Transverse colon (tissue), 4 donors: Measurements from ENCODE around the gene LCN12. TPM values are rescaled to one million over a fixed set of nuclear protein-coding genes. Genes with fewer than 3 reads are reported as not detected.
A peak's percentile ranks its signal among the peaks of the same experiment; 100 is the strongest.

Source experiments
- DNase-seq: peaks from one replicate; pipeline ENCODE4 v3.0.0-alpha.2; 2019
- H3K27ac ChIP-seq, 4 donors: fragments of 200-600 bp; sonication (generic); 2 replicates each; pipeline ENCODE4 v1.5.1; 2016 to 2018; ENCODE audit warnings: inconsistent platforms in 4 of 4
- H3K27me3 ChIP-seq: fragments of 200-600 bp; sonication (generic); 2 replicates; pipeline ENCODE4 v1.5.1; 2017; ENCODE audit warnings: inconsistent platforms
- H3K36me3 ChIP-seq, 4 donors: fragments of 200-600 bp; sonication (generic); 2 replicates each; pipeline ENCODE4 v1.5.1; 2017 to 2019; ENCODE audit warnings: inconsistent platforms in 4 of 4
- H3K4me1 ChIP-seq, 4 donors: fragments of 200-600 bp; sonication (generic); 2 replicates each; pipeline ENCODE4 v1.5.1; 2017 to 2020; ENCODE audit warnings: inconsistent platforms in 4 of 4
- H3K4me3 ChIP-seq, 4 donors: fragments of 200-600 bp; sonication (generic); 1 replicate in 1 of 4; 2 replicates in 3 of 4; pipeline versions ENCODE4 v1.5.1 to v1.6.1; 2017 to 2019; ENCODE audit warnings: inconsistent platforms in 4 of 4
- H3K9me3 ChIP-seq, 2 donors: fragments of 200-600 bp; sonication (generic); 2 replicates each; pipeline ENCODE4 v1.5.1; 2017 to 2019; ENCODE audit warnings: inconsistent platforms in 2 of 2
- EP300 ChIP-seq: sonication (generic); formaldehyde crosslinking; IDR thresholded peaks from one replicate; pipeline ENCODE4 v1.6.1; 2017; ENCODE audit warnings: antibody characterized with exemption, low read depth
- POLR2A ChIP-seq: fragments of 450-650 bp; IDR thresholded peaks from one replicate; pipeline ENCODE4 v1.6.1; 2016; ENCODE audit warnings: antibody characterized with exemption, mild to moderate bottlenecking, moderate library complexity
- POLR2AphosphoS5 ChIP-seq, 3 donors: sonication (generic); formaldehyde crosslinking; IDR thresholded peaks; one replicate each; pipeline ENCODE4 v1.6.1; 2016; ENCODE audit warnings: antibody characterized with exemption in 3 of 3
- WGBS, 2 donors: methylation state at CpG; one replicate each; pipeline ENCODE4 v1.1.5; 2018; ENCODE audit warnings: low coverage in 1 of 2; 5-methylcytosine and 5-hydroxymethylcytosine counted together
- in situ Hi-C, 4 donors: fragments of 200-750 bp; cut with MboI; loops; one replicate each; pipeline versions ENCODE4 v1.15.0 to v1.15.1; 2017; ENCODE audit warnings: low sequenced_read_pairs in 3 of 4, low pct_ligation_motif_present in 1 of 4, low pct_unique_long_range_greater_than_20kb in 1 of 4
- intact Hi-C: fragments of 100-400 bp; cut with DNase I; formaldehyde crosslinking; loops from one replicate; pipeline ENCODE4 v1.15.1; 2023; ENCODE audit warnings: low total_unique reads
- total RNA-seq, 4 donors: library from RNA; depleted of rRNA; stranded (reverse); fragments of >200 nt; gene quantifications; one replicate each; pipeline ENCODE4 v1.1.0, GENCODE V29; 2016
- TF ChIP-seq, protein P1 (sequence below), 5 experiments: fragments of 200-600 bp in 3 of 5; fragments of 450-650 bp in 2 of 5; sonication (generic) in 3 of 5; IDR thresholded peaks; 1 replicate in 2 of 5; 2 replicates in 3 of 5; pipeline ENCODE4 v1.5.1; 2016 to 2017; ENCODE audit warnings: antibody characterized with exemption in 5 of 5, inconsistent platforms in 3 of 5, mild to moderate bottlenecking in 2 of 5, moderate library complexity in 1 of 5

Gene LCN12
- total RNA-seq, 4 donors from 2014 or later: 1.2 to 52.7 (median 5.5) TPM

DNA sequence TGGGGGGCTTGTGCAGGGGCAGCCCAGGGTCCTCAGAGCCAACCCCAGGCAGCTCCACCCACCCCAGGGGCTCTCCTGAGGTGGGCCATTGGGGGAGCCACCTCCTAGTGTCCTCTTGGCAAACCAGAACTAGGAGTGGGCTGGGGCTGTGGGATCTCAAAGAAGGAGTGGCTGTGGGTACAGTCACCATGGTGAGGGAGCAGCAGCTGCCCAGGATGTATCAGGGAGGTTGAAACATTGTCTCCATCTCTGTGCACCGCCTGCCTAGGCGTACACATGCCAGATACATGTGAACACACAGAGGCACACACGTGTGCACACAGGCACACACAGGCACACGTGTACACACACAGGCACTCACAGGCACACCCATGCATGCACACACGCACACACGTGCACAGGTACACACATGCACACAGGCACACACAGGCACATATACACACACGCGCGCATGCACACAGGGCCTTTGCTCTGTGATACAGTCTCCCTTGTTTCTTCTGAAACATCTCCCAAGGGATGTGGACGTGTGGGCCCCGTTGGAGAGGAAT is 10.7 kb downstream of the LCN12 start:
- in situ Hi-C loops: no loop called here
- H3K27me3 ChIP-seq: peaks cover 5% of the 10 kb centered on the region

DNA sequence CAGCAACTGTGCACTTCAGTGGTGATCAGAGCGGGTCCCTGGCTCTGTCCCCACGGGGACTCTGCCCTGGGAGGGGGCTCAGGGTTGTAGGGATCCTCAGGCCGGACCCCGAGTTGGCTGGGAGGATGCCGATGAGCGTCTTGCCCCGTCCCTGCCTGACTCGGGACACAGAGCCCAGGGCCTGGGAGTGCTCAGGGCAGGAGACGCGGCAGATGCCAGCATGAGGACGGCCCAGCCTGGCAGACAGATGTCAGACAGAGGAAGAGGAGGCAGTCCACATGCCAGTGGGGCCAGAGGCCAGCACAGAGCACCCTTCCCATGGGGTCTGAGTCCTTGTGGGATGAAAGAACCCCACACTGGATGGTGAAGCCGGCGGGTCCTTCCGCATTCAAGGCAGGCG is 11.3 kb downstream of the LCN12 start:
- TF ChIP-seq, protein P1, sequence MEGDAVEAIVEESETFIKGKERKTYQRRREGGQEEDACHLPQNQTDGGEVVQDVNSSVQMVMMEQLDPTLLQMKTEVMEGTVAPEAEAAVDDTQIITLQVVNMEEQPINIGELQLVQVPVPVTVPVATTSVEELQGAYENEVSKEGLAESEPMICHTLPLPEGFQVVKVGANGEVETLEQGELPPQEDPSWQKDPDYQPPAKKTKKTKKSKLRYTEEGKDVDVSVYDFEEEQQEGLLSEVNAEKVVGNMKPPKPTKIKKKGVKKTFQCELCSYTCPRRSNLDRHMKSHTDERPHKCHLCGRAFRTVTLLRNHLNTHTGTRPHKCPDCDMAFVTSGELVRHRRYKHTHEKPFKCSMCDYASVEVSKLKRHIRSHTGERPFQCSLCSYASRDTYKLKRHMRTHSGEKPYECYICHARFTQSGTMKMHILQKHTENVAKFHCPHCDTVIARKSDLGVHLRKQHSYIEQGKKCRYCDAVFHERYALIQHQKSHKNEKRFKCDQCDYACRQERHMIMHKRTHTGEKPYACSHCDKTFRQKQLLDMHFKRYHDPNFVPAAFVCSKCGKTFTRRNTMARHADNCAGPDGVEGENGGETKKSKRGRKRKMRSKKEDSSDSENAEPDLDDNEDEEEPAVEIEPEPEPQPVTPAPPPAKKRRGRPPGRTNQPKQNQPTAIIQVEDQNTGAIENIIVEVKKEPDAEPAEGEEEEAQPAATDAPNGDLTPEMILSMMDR (IDR thresholded peaks at IDR 0.05): no peak
- TF ChIP-seq EP300: no peak
- no peak for TF ChIP-seq POLR2AphosphoS5 (IDR thresholded peaks at IDR 0.05)
- no peak for TF ChIP-seq POLR2A
- no peak overlapping the region for H3K27ac ChIP-seq
- in situ Hi-C loops (no loop called here), intact Hi-C loops (no loop called here)
- no peak overlapping the region for H3K4me3 ChIP-seq
- 76% methylated on average over 15 of the region's 15 CpGs; no CpG with 5 or more reads in 1 of the 2 donors for WGBS, 2 donors
- peaks cover 5% of the 10 kb centered on the region for H3K27me3 ChIP-seq
- H3K4me1 ChIP-seq: peaks cover 0 to 19% (median 10%) of the 10 kb centered on the region in 4 donors
- H3K36me3 ChIP-seq: no peaks in the 10 kb centered on the region
- DNase-seq: no peak
- no peaks in the 10 kb centered on the region for H3K9me3 ChIP-seq

More for the DNA sequence above, 10.7 kb downstream of the LCN12 start:
- TF ChIP-seq, protein P1 (IDR thresholded peaks at IDR 0.05): no peak
- no peak overlapping the region for H3K27ac ChIP-seq
- peaks cover 0 to 19% (median 10%) of the 10 kb centered on the region in 4 donors for H3K4me1 ChIP-seq
- no peaks in the 10 kb centered on the region for H3K9me3 ChIP-seq
- H3K4me3 ChIP-seq: no peak overlapping the region
- WGBS, 2 donors: 86% methylated on average over 11 of the region's 11 CpGs; no CpG with 5 or more reads in 1 of the 2 donors
- H3K36me3 ChIP-seq: no peaks in the 10 kb centered on the region
- no peak for DNase-seq
- intact Hi-C loops: no loop called here

DNA sequence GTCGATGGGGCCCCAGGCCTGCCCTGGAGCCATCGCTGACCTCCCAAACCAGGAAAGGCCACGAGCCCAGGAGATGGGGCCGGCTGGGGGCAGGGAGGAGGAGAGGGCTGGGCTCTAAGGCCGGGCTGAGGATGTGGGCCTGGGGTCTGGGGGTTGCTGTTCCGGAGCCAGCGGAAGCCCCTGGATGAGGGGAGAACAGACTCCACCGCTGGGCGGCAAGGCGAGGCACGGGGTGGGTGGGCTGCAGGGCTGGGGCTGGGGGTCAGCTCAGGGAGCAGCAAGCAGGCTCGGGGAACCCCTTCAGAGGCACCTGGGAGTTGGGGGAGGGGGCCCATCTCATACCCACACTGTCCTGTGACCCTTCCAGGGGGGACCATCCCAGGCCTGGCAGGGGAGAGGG is 11.7 kb downstream of the LCN12 start:
- Histone ChIP-seq H3K27ac (peak overlapping the region in 2 of 4 donors; percentile 38 to 68), H3K4me1 (peaks cover 0 to 19% (median 10%) of the 10 kb centered on the region in 4 donors), H3K36me3 (no peaks in the 10 kb centered on the region), H3K27me3 (peaks cover 5% of the 10 kb centered on the region), H3K9me3 (no peaks in the 10 kb centered on the region), H3K4me3 (no peak overlapping the region)
- DNase-seq: no peak
- intact Hi-C loops (no loop called here), in situ Hi-C loops (no loop called here)
- WGBS, 2 donors: 82% methylated on average over 12 of the region's 12 CpGs; no CpG with 5 or more reads in 1 of the 2 donors
- TF ChIP-seq EP300 (no peak), POLR2A (no peak), POLR2AphosphoS5 (IDR thresholded peaks at IDR 0.05) (no peak)
- TF ChIP-seq, protein P1 (IDR thresholded peaks at IDR 0.05): no peak

DNA sequence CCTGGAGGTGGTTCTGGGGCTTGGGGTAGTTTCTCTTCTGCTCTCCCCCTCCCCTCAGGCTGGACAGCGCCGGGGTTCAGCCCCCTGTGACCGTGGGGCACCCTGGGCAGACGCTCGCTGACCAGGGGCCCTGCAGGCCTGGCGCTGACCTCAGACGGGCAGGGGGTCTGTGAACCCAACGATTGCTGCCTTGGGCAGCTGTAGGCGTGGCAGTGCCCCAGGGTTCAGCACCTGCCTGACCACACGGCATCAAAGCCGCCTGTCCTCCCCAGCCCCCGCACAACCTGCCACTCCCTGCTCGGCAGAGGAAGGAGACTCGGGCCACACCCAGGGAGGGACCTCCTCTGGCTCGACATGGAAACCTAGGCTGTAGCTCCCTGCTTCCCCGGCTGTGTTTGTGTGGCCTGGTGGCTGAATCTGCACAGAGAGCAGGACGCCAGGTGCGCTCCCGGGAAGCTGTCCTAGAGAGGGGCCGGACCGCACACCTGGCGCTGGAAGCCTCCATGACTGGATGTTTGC is 12.2 kb downstream of the LCN12 start:
- intact Hi-C loops (no loop called here), in situ Hi-C loops (no loop called here)
- H3K9me3 ChIP-seq: no peaks in the 10 kb centered on the region
- peaks cover 5% of the 10 kb centered on the region for H3K27me3 ChIP-seq
- 50% methylated on average over 21 of the region's 22 CpGs; no CpG with 5 or more reads in 1 of the 2 donors for WGBS, 2 donors
- TF ChIP-seq EP300: no peak
- TF ChIP-seq, protein P1 (IDR thresholded peaks at IDR 0.05): no peak
- TF ChIP-seq POLR2AphosphoS5 (IDR thresholded peaks at IDR 0.05): no peak
- TF ChIP-seq POLR2A: no peak
- no peak overlapping the region for H3K4me3 ChIP-seq
- H3K27ac ChIP-seq: peak overlapping the region; percentile 19 to 68 (median 44)
- no peaks in the 10 kb centered on the region for H3K36me3 ChIP-seq
- H3K4me1 ChIP-seq: peaks cover 0 to 19% (median 10%) of the 10 kb centered on the region in 4 donors
- DNase-seq: peak; percentile 80
